Activated CD4-positive, alpha-beta T cell treated with anti-CD3 and anti-CD28 coated beads, Interleukin-2, amount 10 ng/mL, durations not matched to agents 24 days and 14 days (primary cell): ENCODE measurements around the gene TRDMT1. TPM values are rescaled to one million over a fixed set of nuclear protein-coding genes. Genes with fewer than 3 reads are reported as not detected.
"Not testable (repeated sequence)": the region's sequence is repeated elsewhere in the genome, so short reads cannot be mapped to it uniquely, and the experiment has no call there.

ENCODE experiments used
- DNase-seq: peaks from one replicate; pipeline ENCODE4 v3.0.0; 2022
- H3K27ac Mint-ChIP-seq: one replicate; pipeline ENCODE4 v1.8.0; 2022; ENCODE audit warnings: mild to moderate bottlenecking, mixed read lengths
- H3K27me3 Mint-ChIP-seq: one replicate; pipeline ENCODE4 v1.8.0; 2022; ENCODE audit warnings: mixed read lengths
- H3K36me3 Mint-ChIP-seq: one replicate; pipeline ENCODE4 v1.8.0; 2022; ENCODE audit warnings: low read depth, mild to moderate bottlenecking, mixed read lengths
- H3K4me1 Mint-ChIP-seq: one replicate; pipeline ENCODE4 v1.8.0; 2021; ENCODE audit warnings: mixed read lengths
- H3K4me3 Mint-ChIP-seq: one replicate; pipeline ENCODE4 v1.8.0; 2022; ENCODE audit warnings: mild to moderate bottlenecking, moderate library complexity, mixed read lengths
- H3K9me3 Mint-ChIP-seq: one replicate; pipeline ENCODE4 v1.8.0; 2021; ENCODE audit warnings: mixed read lengths
- intact Hi-C: fragments of 100-400 bp; cut with micrococcal nuclease; formaldehyde crosslinking; loops from one replicate; pipeline ENCODE4 v1.15.1; 2023
- total RNA-seq: library from RNA; stranded (reverse); gene quantifications from 2 replicates; pipeline ENCODE4 v1.2.3, GENCODE V29; 2022

The TRDMT1 gene
- total RNA-seq, 1 donor from 2014 or later = 3.9 TPM

- H3K4me1 Mint-ChIP-seq = no peaks in the 10 kb centered on the region
- no peaks in the 10 kb centered on the region for H3K36me3 Mint-ChIP-seq
- intact Hi-C loops = no loop called here
Observed at GRCh38 chr10:17120694-17121093, 80.8 kb downstream of the TRDMT1 start.

GRCh38 chr10:17119845-17120244, 81.6 kb downstream of the TRDMT1 start:
- no peak overlapping the region for H3K27ac Mint-ChIP-seq
- no peaks in the 10 kb centered on the region for H3K9me3 Mint-ChIP-seq
- no peak overlapping the region for H3K4me3 Mint-ChIP-seq
- H3K27me3 Mint-ChIP-seq = peaks cover 3% of the 10 kb centered on the region
- no peaks in the 10 kb centered on the region for H3K36me3 Mint-ChIP-seq
- intact Hi-C loops = no loop called here
- DNase-seq = no peak
- H3K4me1 Mint-ChIP-seq = peaks cover 3% of the 10 kb centered on the region

More at GRCh38 chr10:17120694-17121093, 80.8 kb downstream of the TRDMT1 start:
- Mint-ChIP-seq H3K27me3 (peaks cover 3% of the 10 kb centered on the region), H3K4me3 (no peak overlapping the region), H3K27ac (no peak overlapping the region), H3K9me3 (no peaks in the 10 kb centered on the region)
- no peak for DNase-seq

DNA sequence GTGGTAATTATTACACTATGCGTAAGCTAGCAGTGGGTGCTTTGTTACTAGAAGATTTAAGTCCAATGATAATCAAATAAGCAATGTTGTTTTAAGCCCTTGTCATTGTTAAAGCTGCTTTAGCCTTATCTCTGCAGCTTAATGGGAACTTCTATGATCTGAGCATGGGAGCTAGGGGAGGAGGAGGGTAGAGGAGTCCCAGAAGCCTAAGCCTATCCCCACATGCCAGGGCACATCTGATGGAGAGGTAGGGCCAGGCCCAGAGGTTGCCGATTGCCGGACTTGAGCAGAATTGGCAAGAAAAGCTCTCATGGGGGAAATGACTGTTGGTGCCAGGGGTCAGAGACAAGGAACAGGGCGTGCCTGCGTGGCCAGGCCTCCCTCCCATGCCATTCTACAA, 85.3 kb downstream of the TRDMT1 start:
- H3K36me3 Mint-ChIP-seq = no peaks in the 10 kb centered on the region
- no peak overlapping the region for H3K4me3 Mint-ChIP-seq
- H3K9me3 Mint-ChIP-seq = no peaks in the 10 kb centered on the region
- no peak overlapping the region for H3K27ac Mint-ChIP-seq
- DNase-seq = no peak
- intact Hi-C loops = no loop called here
- H3K4me1 Mint-ChIP-seq = peaks cover 3% of the 10 kb centered on the region
- peaks cover 3% of the 10 kb centered on the region for H3K27me3 Mint-ChIP-seq

GRCh38 chr10:17115683-17116082, 85.8 kb downstream of the TRDMT1 start:
- no peaks in the 10 kb centered on the region for H3K36me3 Mint-ChIP-seq
- no peak overlapping the region for H3K4me3 Mint-ChIP-seq
- DNase-seq = no peak
- peaks cover 3% of the 10 kb centered on the region for H3K4me1 Mint-ChIP-seq
- no peaks in the 10 kb centered on the region for H3K9me3 Mint-ChIP-seq
- intact Hi-C loops = no loop called here
- H3K27me3 Mint-ChIP-seq = peaks cover 3% of the 10 kb centered on the region
- H3K27ac Mint-ChIP-seq = no peak overlapping the region

- DNase-seq, H3K4me1 Mint-ChIP-seq, H3K9me3 Mint-ChIP-seq, H3K27ac Mint-ChIP-seq, H3K36me3 Mint-ChIP-seq, H3K27me3 Mint-ChIP-seq, H3K4me3 Mint-ChIP-seq, intact Hi-C loops: not testable (repeated sequence)
Observed at GRCh38 chr10:17114878-17115444, 86.5 kb downstream of the TRDMT1 start.

DNA sequence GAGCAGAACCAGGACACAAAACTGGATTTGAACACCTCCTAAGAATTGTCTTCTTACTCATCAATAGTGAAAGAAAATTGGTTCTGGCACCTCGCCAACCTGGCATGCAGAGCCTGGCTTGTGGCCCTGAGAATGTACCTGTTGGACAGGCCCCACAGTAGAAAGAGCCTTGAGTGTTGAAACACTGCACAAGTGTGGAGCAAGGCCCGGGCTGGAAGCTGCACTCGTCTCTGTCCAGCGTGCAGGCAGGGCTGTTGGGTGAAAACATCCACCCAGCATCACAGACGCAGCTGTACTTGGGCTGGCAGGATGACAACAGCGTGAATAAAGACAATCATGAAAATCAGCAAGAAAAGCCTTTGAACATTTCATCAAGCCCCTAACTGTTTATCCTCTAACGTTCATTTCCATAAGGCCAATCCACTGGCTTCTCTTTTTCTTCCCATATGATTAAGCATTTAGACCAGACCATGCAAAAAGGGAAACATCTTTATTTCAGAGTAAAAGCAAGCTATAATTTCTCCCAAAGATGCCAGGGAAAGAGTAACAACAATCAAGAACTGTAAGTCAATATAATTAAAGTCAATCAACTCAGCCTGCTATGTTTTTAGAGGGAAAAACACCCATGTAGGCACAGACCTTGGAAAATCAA, 87.5 kb downstream of the TRDMT1 start:
- H3K4me3 Mint-ChIP-seq = no peak overlapping the region
- H3K27me3 Mint-ChIP-seq = no peaks in the 10 kb centered on the region
- H3K36me3 Mint-ChIP-seq = no peaks in the 10 kb centered on the region
- intact Hi-C loops = no loop called here
- H3K4me1 Mint-ChIP-seq = peaks cover 3% of the 10 kb centered on the region
- DNase-seq = no peak
- no peaks in the 10 kb centered on the region for H3K9me3 Mint-ChIP-seq
- H3K27ac Mint-ChIP-seq = no peak overlapping the region

DNA sequence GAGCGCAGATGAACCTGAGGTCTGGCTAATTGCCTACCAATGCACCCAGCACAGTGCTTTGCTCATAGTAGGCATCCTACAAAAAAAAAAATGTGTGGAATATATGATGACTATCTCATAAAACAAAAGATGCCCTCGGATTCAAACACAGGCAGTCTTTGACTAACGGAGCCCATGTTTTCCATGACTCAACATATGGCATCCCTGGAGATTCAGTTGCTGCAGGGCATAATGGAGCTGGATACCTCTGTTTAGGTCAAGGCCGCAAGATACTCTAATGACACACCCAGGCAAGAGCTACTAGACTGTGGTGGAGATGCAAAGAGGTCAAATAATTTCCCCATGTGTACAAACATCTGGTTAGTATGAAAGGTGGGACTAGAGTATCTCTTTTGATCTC, 88.1 kb downstream of the TRDMT1 start:
- no peak overlapping the region for H3K4me3 Mint-ChIP-seq
- no peaks in the 10 kb centered on the region for H3K9me3 Mint-ChIP-seq
- DNase-seq = no peak
- H3K36me3 Mint-ChIP-seq = no peaks in the 10 kb centered on the region
- intact Hi-C loops = no loop called here
- H3K27ac Mint-ChIP-seq = no peak overlapping the region
- H3K27me3 Mint-ChIP-seq = no peaks in the 10 kb centered on the region
- H3K4me1 Mint-ChIP-seq = peaks cover 3% of the 10 kb centered on the region

GRCh38 chr10:17112566-17112965, 88.9 kb downstream of the TRDMT1 start:
- H3K27me3 Mint-ChIP-seq = no peaks in the 10 kb centered on the region
- no peak for DNase-seq
- no peak overlapping the region for H3K4me3 Mint-ChIP-seq
- no peaks in the 10 kb centered on the region for H3K36me3 Mint-ChIP-seq
- no peaks in the 10 kb centered on the region for H3K9me3 Mint-ChIP-seq
- intact Hi-C loops = no loop called here
- no peak overlapping the region for H3K27ac Mint-ChIP-seq
- H3K4me1 Mint-ChIP-seq = peaks cover 3% of the 10 kb centered on the region

DNA sequence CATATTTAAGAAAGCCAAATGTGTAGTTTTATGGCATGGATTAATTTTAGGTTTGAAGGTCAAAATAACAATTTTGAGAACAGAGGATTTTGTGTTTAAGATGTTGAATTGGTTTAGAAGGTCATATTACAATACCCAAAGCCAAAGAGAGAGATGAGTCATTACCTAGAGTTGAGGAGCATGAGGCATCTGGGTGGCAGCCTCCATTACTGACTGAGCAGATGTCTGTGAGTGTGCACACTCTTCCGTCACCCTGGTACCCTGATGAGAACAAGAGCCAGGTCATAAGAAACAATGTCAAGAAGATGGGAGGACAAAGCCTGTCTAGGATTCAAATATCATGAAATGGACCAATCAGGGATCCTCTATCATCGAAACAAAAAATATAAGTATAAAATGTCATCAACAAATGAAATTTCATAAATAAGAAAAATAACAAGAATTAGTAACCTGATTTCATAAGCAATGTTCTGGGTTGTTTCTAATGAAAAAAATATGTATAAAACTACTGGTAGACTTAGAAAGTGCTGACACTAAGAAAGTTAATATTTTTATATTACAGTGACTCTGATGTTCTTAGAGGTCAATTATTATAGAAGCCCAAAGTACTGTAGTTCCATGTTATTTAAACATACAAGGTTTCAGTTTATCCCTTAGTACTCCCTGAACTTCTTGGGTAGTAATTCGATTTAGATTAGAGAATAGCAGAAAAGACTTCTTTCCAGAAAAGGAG, 91.8 kb downstream of the TRDMT1 start:
- Mint-ChIP-seq H3K9me3 (no peaks in the 10 kb centered on the region), H3K4me3 (no peak overlapping the region), H3K27me3 (no peaks in the 10 kb centered on the region), H3K36me3 (no peaks in the 10 kb centered on the region), H3K27ac (no peak overlapping the region), H3K4me1 (no peaks in the 10 kb centered on the region)
- intact Hi-C loops = no loop called here
- no peak for DNase-seq

- DNase-seq = no peak
- intact Hi-C loops = no loop called here
- no peaks in the 10 kb centered on the region for H3K9me3 Mint-ChIP-seq
- H3K27me3 Mint-ChIP-seq = peaks cover 2% of the 10 kb centered on the region
- H3K36me3 Mint-ChIP-seq = no peaks in the 10 kb centered on the region
- H3K27ac Mint-ChIP-seq = no peak overlapping the region
- peaks cover 2% of the 10 kb centered on the region for H3K4me1 Mint-ChIP-seq
- H3K4me3 Mint-ChIP-seq = no peak overlapping the region
Observed at GRCh38 chr10:17109046-17109445, 92.4 kb downstream of the TRDMT1 start.

DNA sequence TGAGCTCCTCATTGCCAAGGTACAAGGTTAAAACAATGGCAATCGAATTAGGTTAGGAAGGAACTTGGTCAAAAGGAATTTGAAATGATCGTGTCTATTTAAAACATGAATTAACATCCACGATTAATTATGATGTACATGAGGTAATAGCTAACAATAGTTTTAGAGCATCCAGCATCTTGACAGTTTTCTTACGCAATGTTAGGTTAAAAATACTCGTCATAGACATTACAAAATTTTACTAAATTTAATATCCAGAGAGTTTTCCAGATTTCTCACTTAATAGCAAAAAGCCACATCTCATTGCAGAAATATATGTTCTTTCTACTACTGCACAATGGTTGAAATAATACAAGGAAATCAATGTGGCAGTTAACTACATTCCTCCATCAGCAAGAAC, 94.5 kb downstream of the TRDMT1 start:
- no peak for DNase-seq
- Mint-ChIP-seq H3K9me3 (no peaks in the 10 kb centered on the region), H3K27ac (no peak overlapping the region), H3K27me3 (peaks cover 2% of the 10 kb centered on the region), H3K4me1 (peaks cover 2% of the 10 kb centered on the region), H3K36me3 (no peaks in the 10 kb centered on the region), H3K4me3 (no peak overlapping the region)
- intact Hi-C loops = no loop called here

DNA sequence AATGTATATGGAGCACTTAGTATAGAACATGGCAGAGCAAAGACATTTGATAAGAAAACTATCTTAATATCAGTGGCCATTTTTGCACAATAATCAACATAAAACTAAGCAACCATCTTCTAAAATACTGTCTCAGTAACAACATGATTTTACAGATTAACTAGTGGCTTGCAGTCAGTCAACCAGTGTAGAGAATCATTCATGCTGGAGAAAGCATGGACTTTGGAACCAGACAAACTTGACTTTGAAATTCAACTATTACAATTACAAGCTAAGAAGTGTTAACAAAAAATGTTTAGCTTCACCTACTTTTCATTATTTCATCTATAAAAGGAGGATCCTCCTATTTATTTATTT, 99.6 kb downstream of the TRDMT1 start:
- Mint-ChIP-seq H3K27ac (no peak overlapping the region), H3K4me1 (peaks cover 2% of the 10 kb centered on the region), H3K27me3 (peaks cover 2% of the 10 kb centered on the region), H3K4me3 (no peak overlapping the region), H3K9me3 (no peaks in the 10 kb centered on the region), H3K36me3 (no peaks in the 10 kb centered on the region)
- intact Hi-C loops = no loop called here
- no peak for DNase-seq

- Mint-ChIP-seq H3K27ac (no peak overlapping the region), H3K27me3 (peaks cover 2% of the 10 kb centered on the region), H3K4me3 (no peak overlapping the region), H3K4me1 (peaks cover 2% of the 10 kb centered on the region), H3K36me3 (no peaks in the 10 kb centered on the region), H3K9me3 (no peaks in the 10 kb centered on the region)
- DNase-seq = no peak
- intact Hi-C loops = no loop called here
Observed at GRCh38 chr10:17101257-17101909, 100.1 kb downstream of the TRDMT1 start.

- peaks cover 2% of the 10 kb centered on the region for H3K27me3 Mint-ChIP-seq
Observed at GRCh38 chr10:17100586-17100985, 100.9 kb downstream of the TRDMT1 start.

More at GRCh38 chr10:17100586-17100985, 100.9 kb downstream of the TRDMT1 start:
- Mint-ChIP-seq H3K4me1 (peaks cover 2% of the 10 kb centered on the region), H3K9me3 (no peaks in the 10 kb centered on the region), H3K36me3 (no peaks in the 10 kb centered on the region), H3K4me3 (no peak overlapping the region), H3K27ac (no peak overlapping the region)
- DNase-seq = no peak
- intact Hi-C loops = no loop called here
